OCI-LY7 (cell line): Measurements from ENCODE around the gene CSHL1.
"Not testable (repeated sequence)": the region's sequence is repeated elsewhere in the genome, so short reads cannot be mapped to it uniquely, and the experiment has no call there.

ENCODE experiments used
- EZH2phosphoT487 ChIP-seq: fragments of 200-600 bp; sonication (generic); IDR thresholded peaks from 2 replicates; pipeline ENCODE4 v1.6.1; 2018; ENCODE audit warnings: low read depth, borderline replicate concordance, mild to moderate bottlenecking, mixed run types, antibody characterized with exemption, low read length, moderate library complexity, mixed read lengths
- TF ChIP-seq, protein P1 (sequence below): fragments of 200-600 bp; sonication (generic); conservative IDR thresholded peaks from 2 replicates; pipeline ENCODE4 v1.5.1; 2014; ENCODE audit warnings: mild to moderate bottlenecking, antibody characterized with exemption, low read length, moderate library complexity, mixed read lengths

DNA sequence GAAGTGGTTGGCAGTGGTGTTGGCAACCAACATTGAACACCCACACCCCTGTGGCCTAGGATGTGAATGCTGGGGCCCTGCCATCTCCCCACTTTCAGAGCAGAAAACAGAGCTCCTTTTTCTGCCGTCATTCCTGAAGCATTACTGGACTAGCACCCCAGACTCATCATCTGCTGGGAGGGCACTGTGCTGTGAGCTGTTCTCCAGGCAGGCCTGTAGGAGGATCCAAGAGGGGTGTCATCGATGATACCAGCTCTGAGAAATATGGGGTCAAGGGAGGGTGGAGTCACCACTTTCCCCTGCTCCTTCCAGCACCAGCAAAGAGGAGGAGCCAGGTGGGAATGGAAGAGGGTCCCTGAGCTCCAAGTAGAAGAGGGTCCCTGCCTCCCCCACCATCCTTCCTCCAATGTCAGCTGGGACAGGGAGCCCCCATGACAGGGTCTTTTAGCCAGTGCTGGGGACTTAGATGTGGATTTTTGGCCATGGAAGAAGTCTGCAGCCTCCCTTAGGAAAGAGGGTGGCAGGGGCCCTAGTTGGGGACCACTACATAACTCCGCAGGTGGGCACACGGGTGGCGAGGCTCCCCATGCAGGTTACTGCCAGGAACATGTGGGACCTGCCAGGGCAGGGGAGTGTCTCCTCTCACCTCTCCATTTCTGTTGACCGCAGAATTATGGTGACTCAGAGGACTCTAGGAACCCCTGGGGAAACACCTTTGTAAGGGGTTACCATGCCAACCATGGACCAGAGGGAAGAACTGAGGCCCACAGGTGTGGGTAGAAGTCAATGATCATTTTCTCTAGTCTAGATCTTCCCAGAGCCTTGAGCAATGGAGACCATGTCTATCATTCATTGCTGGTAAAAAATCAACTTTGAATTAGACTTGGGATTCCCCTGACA is 11.9 kb downstream of the CSHL1 start:
- TF ChIP-seq, protein P1, sequence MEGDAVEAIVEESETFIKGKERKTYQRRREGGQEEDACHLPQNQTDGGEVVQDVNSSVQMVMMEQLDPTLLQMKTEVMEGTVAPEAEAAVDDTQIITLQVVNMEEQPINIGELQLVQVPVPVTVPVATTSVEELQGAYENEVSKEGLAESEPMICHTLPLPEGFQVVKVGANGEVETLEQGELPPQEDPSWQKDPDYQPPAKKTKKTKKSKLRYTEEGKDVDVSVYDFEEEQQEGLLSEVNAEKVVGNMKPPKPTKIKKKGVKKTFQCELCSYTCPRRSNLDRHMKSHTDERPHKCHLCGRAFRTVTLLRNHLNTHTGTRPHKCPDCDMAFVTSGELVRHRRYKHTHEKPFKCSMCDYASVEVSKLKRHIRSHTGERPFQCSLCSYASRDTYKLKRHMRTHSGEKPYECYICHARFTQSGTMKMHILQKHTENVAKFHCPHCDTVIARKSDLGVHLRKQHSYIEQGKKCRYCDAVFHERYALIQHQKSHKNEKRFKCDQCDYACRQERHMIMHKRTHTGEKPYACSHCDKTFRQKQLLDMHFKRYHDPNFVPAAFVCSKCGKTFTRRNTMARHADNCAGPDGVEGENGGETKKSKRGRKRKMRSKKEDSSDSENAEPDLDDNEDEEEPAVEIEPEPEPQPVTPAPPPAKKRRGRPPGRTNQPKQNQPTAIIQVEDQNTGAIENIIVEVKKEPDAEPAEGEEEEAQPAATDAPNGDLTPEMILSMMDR, result not testable (repeated sequence)
- TF ChIP-seq EZH2phosphoT487, result not testable (repeated sequence)
